ENCODE data around the gene GNE.

- TF ChIP-seq, protein P1, sequence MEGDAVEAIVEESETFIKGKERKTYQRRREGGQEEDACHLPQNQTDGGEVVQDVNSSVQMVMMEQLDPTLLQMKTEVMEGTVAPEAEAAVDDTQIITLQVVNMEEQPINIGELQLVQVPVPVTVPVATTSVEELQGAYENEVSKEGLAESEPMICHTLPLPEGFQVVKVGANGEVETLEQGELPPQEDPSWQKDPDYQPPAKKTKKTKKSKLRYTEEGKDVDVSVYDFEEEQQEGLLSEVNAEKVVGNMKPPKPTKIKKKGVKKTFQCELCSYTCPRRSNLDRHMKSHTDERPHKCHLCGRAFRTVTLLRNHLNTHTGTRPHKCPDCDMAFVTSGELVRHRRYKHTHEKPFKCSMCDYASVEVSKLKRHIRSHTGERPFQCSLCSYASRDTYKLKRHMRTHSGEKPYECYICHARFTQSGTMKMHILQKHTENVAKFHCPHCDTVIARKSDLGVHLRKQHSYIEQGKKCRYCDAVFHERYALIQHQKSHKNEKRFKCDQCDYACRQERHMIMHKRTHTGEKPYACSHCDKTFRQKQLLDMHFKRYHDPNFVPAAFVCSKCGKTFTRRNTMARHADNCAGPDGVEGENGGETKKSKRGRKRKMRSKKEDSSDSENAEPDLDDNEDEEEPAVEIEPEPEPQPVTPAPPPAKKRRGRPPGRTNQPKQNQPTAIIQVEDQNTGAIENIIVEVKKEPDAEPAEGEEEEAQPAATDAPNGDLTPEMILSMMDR (IDR thresholded peaks at IDR 0.05): no peak
- TF ChIP-seq EP300 (IDR thresholded peaks at IDR 0.05) (no peak), POLR2A (IDR thresholded peaks at IDR 0.05) (no peak), POLR2AphosphoS5 (IDR thresholded peaks at IDR 0.05) (no peak)
These were observed 8.2 kb downstream of the GNE start for GRCh38 chr9:36250079-36250478.

Data from suprapubic skin (tissue), 4 donors.